ENCODE results near the gene MTA1.

The MTA1 gene

DNA sequence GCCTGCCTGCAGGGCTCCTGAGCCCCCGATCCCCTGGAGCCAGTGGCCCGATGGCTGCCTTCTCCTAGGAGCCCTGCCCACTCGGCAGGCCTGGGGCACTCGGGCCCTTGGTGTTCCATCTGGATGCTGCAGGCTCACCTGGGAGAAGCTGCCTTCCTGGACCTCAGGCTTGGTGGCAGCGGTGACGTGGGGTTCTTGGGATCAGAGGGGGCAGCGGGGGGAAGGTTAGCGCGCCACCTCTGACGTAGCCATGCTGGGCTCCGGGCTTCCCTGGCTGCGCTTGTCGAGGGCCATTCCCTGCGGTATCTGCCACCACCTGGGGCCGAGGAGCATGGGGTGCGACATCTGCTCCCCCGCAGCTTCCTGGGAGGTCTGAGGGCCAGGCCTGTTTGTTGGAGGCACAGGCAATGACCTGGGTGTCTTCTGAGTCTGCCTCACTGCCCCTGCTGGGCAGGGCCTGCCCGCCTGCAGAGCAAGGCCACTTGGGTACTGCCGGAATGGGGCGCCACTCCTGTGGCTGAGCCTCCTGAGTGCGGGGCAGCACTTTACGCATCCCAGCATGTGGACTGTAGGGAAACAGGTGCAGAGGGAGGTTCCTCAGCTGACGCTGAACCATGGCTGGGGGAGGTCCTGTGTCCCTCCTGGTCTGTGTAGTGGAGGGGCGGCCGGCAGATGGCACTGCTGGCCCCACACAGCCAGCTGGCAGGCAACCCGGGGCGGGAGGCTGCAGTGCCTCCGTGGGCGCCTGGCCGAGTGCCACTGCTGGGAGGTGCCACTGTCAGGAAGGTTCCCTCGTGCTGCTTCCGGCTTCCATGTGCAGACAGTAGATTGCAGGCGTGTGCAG is 20.3 kb downstream of the MTA1 start:
- Histone ChIP-seq H3K4me3 (ENCODE audit: low read length) (no peak overlapping the region), H3K27me3 (ENCODE audit: control insufficient read depth, insufficient read depth, low read length) (no peaks in the 10 kb centered on the region), H3K36me3 (ENCODE audit: control insufficient read depth, insufficient read depth, low read length) (peaks cover 2% of the 10 kb centered on the region), H3K4me1 (ENCODE audit: control insufficient read depth, insufficient read depth, low read length) (no peaks in the 10 kb centered on the region), H3K9ac (ENCODE audit: low read length) (no peak overlapping the region), H3K27ac (ENCODE audit: low read depth, low read length) (no peak overlapping the region)

DNA sequence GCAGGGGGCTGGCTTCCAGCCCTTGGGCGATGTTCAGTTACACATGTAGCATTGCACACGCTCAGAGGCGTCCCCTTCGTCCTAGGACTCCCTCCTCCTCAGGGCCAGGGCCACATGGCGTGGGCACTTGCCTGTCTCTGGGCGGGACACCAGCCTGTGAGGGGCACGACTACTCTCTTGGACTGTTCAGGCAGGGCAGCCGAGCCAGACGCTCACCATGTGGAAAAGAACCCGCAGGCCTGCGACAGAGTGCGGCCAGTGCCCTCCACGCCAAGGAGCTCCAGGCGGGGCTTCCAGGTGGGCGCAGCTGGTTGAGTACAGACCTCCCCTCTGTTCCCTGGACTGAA is 20.9 kb downstream of the MTA1 start:
- H3K9ac ChIP-seq (ENCODE audit: low read length), result no peak overlapping the region
- H3K4me1 ChIP-seq (ENCODE audit: control insufficient read depth, insufficient read depth, low read length), result no peaks in the 10 kb centered on the region
- no peaks in the 10 kb centered on the region for H3K27me3 ChIP-seq (ENCODE audit: control insufficient read depth, insufficient read depth, low read length)
- no peak overlapping the region for H3K4me3 ChIP-seq (ENCODE audit: low read length)
- no peak overlapping the region for H3K27ac ChIP-seq (ENCODE audit: low read depth, low read length)
- H3K36me3 ChIP-seq (ENCODE audit: control insufficient read depth, insufficient read depth, low read length), result peaks cover 2% of the 10 kb centered on the region

DNA sequence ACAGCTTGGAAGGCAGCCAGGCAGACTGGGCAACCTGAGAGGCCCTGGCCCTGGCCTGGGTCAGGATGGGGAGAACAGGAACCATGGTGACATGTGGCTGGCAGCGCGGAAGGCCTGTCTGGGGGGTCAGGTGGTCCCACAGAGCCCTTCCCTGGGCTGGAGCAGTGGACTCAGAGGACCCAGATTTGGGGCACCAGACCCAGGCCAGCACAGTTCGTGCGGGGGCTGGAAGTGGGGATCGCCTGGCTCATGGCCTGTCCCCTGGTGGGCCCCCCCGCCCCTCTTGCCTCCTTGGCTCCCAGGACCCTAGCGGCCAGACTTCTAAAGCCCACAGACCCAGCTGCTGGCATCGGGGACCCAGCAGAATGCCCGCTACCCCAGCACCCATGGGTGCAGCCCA is 21.4 kb downstream of the MTA1 start:
- no peak overlapping the region for H3K27ac ChIP-seq (ENCODE audit: low read depth, low read length)
- no peak overlapping the region for H3K9ac ChIP-seq (ENCODE audit: low read length)
- H3K4me1 ChIP-seq (ENCODE audit: control insufficient read depth, insufficient read depth, low read length), result no peaks in the 10 kb centered on the region
- H3K36me3 ChIP-seq (ENCODE audit: control insufficient read depth, insufficient read depth, low read length), result peaks cover 4% of the 10 kb centered on the region
- no peak overlapping the region for H3K4me3 ChIP-seq (ENCODE audit: low read length)
- H3K27me3 ChIP-seq (ENCODE audit: control insufficient read depth, insufficient read depth, low read length), result no peaks in the 10 kb centered on the region

DNA sequence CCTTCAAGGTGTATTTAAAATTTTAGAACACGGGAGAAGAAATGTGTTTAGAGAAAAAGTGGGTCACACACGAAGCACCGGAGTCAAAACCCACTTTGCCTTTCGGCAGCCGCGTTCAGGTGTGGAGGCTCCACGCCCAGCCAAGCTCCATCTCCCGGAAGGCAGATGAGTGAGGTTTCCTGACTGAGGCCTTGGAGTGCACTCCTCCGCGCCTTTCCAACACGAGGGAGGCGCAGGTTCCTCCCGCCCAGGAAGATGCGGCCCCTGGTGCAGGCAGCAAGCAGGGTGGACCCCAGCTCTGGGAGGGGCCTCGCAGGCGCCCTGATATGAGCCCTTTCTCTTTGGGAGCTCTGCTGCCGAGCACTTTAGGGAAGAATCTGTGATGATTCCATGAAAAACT is 22.5 kb downstream of the MTA1 start:
- no peak overlapping the region for H3K9ac ChIP-seq (ENCODE audit: low read length)
- H3K4me3 ChIP-seq (ENCODE audit: low read length), result no peak overlapping the region
- no peaks in the 10 kb centered on the region for H3K4me1 ChIP-seq (ENCODE audit: control insufficient read depth, insufficient read depth, low read length)
- peaks cover 5% of the 10 kb centered on the region for H3K36me3 ChIP-seq (ENCODE audit: control insufficient read depth, insufficient read depth, low read length)
- H3K27ac ChIP-seq (ENCODE audit: low read depth, low read length), result no peak overlapping the region
- H3K27me3 ChIP-seq (ENCODE audit: control insufficient read depth, insufficient read depth, low read length), result no peaks in the 10 kb centered on the region

DNA sequence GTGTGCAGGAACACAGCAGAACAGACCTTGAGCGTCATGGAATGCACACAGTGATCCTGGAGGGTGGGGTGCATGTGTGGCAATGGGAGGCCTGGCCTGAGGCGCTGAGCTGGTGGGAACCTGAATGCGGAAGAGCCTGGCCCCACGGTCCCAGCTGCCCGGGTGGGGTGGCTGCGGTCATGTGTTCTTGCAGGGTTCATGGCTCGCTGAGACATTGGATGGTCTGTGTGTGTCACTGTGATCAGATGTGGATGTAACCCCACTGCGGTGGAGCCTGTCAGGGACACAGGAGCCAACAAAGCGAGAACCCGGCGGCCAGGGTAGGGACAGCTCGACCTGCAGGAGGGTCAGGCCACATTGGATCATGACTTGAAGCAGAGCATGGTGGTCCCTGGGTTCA is 23.2 kb downstream of the MTA1 start:
- Histone ChIP-seq H3K27me3 (ENCODE audit: control insufficient read depth, insufficient read depth, low read length) (no peaks in the 10 kb centered on the region), H3K4me1 (ENCODE audit: control insufficient read depth, insufficient read depth, low read length) (no peaks in the 10 kb centered on the region), H3K4me3 (ENCODE audit: low read length) (no peak overlapping the region), H3K9ac (ENCODE audit: low read length) (no peak overlapping the region), H3K27ac (ENCODE audit: low read depth, low read length) (no peak overlapping the region), H3K36me3 (ENCODE audit: control insufficient read depth, insufficient read depth, low read length) (peaks cover 5% of the 10 kb centered on the region)

DNA sequence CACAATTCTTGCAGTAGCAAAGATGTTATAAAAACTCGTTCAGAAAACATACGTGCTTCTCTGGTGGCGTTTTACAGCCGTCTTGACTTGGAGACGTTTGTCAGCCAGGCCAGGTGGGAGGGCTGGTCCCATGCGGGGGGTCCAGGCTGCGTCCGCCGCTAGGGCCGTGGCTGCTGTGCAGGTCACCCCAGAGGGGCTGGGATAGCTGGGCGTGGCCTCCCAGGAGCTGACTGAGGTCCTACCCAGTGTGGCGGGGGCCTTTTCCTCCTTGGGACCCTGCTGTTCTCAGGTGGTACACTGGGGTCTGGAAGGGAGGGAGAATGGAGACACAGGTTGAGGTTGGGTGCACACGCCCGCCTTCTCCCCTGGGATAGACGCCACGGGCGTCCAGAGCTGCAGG is 25.2 kb downstream of the MTA1 start:
- no peak overlapping the region for H3K9ac ChIP-seq (ENCODE audit: low read length)
- no peak overlapping the region for H3K27ac ChIP-seq (ENCODE audit: low read depth, low read length)
- H3K4me3 ChIP-seq (ENCODE audit: low read length), result no peak overlapping the region
- peaks cover 5% of the 10 kb centered on the region for H3K36me3 ChIP-seq (ENCODE audit: control insufficient read depth, insufficient read depth, low read length)
- H3K4me1 ChIP-seq (ENCODE audit: control insufficient read depth, insufficient read depth, low read length), result no peaks in the 10 kb centered on the region
- H3K27me3 ChIP-seq (ENCODE audit: control insufficient read depth, insufficient read depth, low read length), result no peaks in the 10 kb centered on the region

DNA sequence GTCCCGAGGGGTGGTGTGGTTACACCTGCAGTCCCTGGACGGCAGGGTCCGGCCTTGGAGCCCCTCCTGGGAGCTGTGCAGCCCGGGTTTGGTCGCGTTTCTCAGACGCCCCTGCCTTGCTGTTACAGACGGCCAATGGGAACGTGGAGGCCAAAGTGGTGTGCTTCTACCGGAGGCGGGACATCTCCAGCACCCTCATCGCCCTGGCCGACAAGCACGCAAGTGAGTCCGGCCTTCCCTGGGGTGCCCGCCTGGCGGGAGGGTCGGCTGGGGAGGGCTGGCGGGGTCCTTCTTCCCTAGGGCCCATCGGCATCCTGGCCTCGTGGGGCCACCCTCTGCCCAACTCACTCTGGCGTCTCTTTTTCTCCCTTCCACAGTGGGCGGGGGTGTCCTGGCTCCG is 25.7 kb downstream of the MTA1 start:
- no peak overlapping the region for H3K4me3 ChIP-seq (ENCODE audit: low read length)
- no peak overlapping the region for H3K9ac ChIP-seq (ENCODE audit: low read length)
- peaks cover 5% of the 10 kb centered on the region for H3K36me3 ChIP-seq (ENCODE audit: control insufficient read depth, insufficient read depth, low read length)
- H3K27ac ChIP-seq (ENCODE audit: low read depth, low read length), result no peak overlapping the region
- H3K4me1 ChIP-seq (ENCODE audit: control insufficient read depth, insufficient read depth, low read length), result no peaks in the 10 kb centered on the region
- no peaks in the 10 kb centered on the region for H3K27me3 ChIP-seq (ENCODE audit: control insufficient read depth, insufficient read depth, low read length)

DNA sequence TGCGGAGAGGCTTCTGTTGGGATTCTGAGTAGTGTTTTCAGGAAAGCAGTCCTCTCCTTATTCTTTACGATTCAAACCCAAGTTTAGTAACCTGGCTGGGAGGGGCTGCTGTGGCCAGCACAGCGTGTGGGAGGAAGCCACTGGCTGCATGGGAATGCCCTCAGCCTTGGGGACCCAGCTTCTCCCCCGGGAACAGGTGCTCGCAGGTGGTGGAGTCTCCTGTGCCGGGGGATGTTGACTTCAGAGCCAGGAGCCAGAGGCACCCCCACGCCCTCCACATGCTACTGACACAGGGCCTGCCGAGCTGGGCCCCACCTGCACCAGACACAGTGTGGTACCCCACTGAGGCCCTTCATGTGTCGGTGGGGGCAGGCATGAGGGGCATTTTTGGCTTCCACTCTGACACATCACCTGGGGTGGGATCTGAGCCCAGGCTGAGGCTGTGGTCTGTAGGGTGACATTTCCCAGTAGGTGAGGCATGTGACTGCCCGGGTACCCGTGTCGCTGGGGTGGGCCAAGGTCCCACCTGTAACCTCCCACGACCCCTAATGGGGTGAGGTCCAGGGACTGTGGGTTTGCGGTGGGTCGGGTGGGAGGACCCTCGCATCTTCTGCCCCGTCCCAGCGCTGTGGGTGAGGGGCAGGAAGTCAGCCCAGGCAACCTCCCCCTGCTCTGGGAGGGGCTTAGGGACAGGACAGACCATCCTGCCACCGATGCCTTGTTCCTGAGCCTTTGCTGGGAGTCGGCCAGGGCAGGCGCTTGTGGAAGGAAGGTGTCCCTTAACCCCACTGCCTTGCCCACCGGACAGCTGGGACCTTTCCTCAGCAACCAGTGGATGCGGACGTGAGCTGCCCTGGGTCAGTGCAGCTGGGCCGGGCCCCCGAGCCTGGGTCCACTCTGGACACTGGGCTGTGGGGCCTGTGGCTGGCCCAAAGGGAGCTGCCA is 26.5 kb downstream of the MTA1 start:
- H3K36me3 ChIP-seq (ENCODE audit: control insufficient read depth, insufficient read depth, low read length), result peaks cover 12% of the 10 kb centered on the region
- H3K27ac ChIP-seq (ENCODE audit: low read depth, low read length), result no peak overlapping the region
- H3K27me3 ChIP-seq (ENCODE audit: control insufficient read depth, insufficient read depth, low read length), result no peaks in the 10 kb centered on the region
- H3K4me3 ChIP-seq (ENCODE audit: low read length), result no peak overlapping the region
- H3K9ac ChIP-seq (ENCODE audit: low read length), result no peak overlapping the region
- H3K4me1 ChIP-seq (ENCODE audit: control insufficient read depth, insufficient read depth, low read length), result no peaks in the 10 kb centered on the region

DNA sequence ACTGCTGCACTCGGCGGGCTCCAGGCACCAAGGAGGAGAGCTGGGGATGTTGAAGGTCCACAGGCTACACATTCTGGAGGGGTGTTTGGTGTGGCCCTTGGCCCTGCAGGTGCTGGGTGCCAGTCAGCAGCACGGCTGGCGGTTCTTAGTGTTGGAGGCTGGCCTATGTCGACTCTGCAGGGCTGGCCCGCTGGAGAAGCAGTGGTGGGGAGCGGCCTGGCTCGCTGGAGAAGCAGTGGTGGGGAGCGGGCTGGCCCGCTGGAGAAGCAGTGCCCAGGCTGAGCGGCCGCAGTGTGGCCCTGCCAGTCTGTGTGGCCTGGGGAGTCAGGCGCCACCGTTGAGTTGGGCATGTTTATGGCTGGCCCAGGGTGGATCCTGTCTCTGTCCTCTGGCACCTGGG is 27.3 kb downstream of the MTA1 start:
- H3K27me3 ChIP-seq (ENCODE audit: control insufficient read depth, insufficient read depth, low read length), result no peaks in the 10 kb centered on the region
- no peak overlapping the region for H3K27ac ChIP-seq (ENCODE audit: low read depth, low read length)
- H3K4me3 ChIP-seq (ENCODE audit: low read length), result no peak overlapping the region
- no peak overlapping the region for H3K9ac ChIP-seq (ENCODE audit: low read length)
- no peaks in the 10 kb centered on the region for H3K4me1 ChIP-seq (ENCODE audit: control insufficient read depth, insufficient read depth, low read length)
- peaks cover 12% of the 10 kb centered on the region for H3K36me3 ChIP-seq (ENCODE audit: control insufficient read depth, insufficient read depth, low read length)

DNA sequence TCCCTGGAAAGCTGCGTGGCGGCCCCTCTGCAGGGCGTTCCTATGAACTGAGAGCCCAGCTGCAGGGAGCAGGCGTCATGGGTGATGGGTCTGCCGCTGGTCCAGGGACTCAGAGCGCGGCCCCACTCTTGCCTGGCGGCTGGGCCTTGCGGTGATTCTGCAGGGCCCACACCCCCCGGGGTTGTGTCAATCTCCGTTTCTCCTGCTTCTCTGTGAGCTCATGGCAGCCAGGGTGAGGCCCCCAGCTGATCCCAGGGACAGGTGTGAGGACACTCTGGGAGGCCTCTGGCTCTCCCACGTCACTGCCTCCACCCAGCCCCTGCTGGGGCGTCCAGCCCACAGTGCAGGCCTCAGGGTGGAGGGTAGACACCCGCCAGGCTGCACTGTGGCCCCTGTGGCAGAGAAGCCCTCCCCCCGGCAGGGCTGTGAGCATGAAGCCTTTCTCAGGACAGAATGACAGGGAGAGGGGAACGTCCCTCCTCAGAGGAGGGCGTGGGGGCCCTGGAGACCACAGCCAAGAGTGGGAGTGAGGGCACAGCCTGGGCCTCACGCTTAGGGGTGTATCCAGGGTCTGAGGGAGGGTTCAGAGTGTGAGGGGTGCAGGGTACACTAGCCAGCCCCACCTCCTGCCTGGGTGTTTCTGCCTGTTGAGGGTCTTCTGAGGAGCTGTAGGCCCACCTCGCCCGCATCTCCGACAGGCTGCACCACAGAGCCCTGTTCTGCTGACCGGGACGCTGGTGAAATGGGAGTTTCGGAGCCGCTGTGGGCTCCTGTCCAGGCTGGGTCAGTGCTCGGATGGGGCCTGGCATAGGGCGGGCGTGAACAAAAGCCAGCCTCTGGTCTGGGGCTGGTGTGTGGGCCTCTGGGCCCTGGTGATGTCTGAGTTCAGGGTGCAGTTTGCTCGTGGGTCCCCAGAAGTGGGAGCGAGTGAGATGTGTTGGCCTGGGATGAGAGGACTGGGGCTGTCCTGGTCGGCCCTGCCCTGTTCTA is 28.3 kb downstream of the MTA1 start:
- no peaks in the 10 kb centered on the region for H3K27me3 ChIP-seq (ENCODE audit: control insufficient read depth, insufficient read depth, low read length)
- H3K4me1 ChIP-seq (ENCODE audit: control insufficient read depth, insufficient read depth, low read length), result no peaks in the 10 kb centered on the region
- H3K4me3 ChIP-seq (ENCODE audit: low read length), result no peak overlapping the region
- H3K9ac ChIP-seq (ENCODE audit: low read length), result no peak overlapping the region
- peak overlapping the region; percentile 7 for H3K27ac ChIP-seq (ENCODE audit: low read depth, low read length)
- peaks cover 16% of the 10 kb centered on the region for H3K36me3 ChIP-seq (ENCODE audit: control insufficient read depth, insufficient read depth, low read length)

DNA sequence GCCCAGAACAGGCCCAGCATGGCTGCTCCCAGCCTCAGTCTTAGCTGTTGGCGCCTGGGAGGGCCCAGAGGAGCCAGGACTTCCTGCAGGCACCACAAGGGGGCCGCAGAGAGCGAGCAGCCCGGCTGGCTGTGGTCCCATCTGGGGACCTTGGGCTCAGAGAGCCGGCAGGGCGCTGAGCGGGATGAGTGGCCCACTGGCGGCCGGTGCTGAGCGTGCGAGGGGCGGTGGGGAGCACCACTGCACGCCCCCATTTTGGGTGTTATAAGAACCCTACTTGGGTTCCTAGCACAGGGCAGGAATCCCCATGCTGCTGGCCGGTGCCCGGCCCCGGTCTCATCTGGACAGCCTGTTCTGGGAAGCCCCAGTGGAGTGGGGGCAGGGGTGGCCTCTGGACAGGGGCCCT is 29.1 kb downstream of the MTA1 start:
- H3K27ac ChIP-seq (ENCODE audit: low read depth, low read length), result peak overlapping the region; percentile 7

More for the DNA sequence above, 29.1 kb downstream of the MTA1 start:
- H3K36me3 ChIP-seq (ENCODE audit: control insufficient read depth, insufficient read depth, low read length), result peaks cover 17% of the 10 kb centered on the region
- no peaks in the 10 kb centered on the region for H3K27me3 ChIP-seq (ENCODE audit: control insufficient read depth, insufficient read depth, low read length)
- no peaks in the 10 kb centered on the region for H3K4me1 ChIP-seq (ENCODE audit: control insufficient read depth, insufficient read depth, low read length)
- no peak overlapping the region for H3K9ac ChIP-seq (ENCODE audit: low read length)
- H3K4me3 ChIP-seq (ENCODE audit: low read length), result no peak overlapping the region
